Erythroblast (primary cell): ENCODE results near the gene MAST2.

Experiments
- GATA1 ChIP-seq: IDR thresholded peaks from 2 replicates; pipeline ENCODE4 v1.6.1; 2011; ENCODE audit warnings: low read depth, mild to moderate bottlenecking, control low read depth, low read length, moderate library complexity
- POLR2A ChIP-seq: IDR thresholded peaks from 2 replicates; pipeline ENCODE4 v1.6.1; 2011; ENCODE audit warnings: mild to moderate bottlenecking, low read length

- no peak for TF ChIP-seq POLR2A
- no peak for TF ChIP-seq GATA1
Observed at GRCh38 chr1:45957684-45958083, 154.3 kb downstream of the MAST2 start.
